ENCODE measurements around the gene SELE. TPM values are rescaled to one million over a fixed set of nuclear protein-coding genes. Genes with fewer than 3 reads are reported as not detected.
"Not testable (repeated sequence)": the region's sequence is repeated elsewhere in the genome, so short reads cannot be mapped to it uniquely, and the experiment has no call there.

SELE gene
- total RNA-seq, 4 donors from 2014 or later, result 0.06 to 15.7 (median 1.5) TPM

DNA sequence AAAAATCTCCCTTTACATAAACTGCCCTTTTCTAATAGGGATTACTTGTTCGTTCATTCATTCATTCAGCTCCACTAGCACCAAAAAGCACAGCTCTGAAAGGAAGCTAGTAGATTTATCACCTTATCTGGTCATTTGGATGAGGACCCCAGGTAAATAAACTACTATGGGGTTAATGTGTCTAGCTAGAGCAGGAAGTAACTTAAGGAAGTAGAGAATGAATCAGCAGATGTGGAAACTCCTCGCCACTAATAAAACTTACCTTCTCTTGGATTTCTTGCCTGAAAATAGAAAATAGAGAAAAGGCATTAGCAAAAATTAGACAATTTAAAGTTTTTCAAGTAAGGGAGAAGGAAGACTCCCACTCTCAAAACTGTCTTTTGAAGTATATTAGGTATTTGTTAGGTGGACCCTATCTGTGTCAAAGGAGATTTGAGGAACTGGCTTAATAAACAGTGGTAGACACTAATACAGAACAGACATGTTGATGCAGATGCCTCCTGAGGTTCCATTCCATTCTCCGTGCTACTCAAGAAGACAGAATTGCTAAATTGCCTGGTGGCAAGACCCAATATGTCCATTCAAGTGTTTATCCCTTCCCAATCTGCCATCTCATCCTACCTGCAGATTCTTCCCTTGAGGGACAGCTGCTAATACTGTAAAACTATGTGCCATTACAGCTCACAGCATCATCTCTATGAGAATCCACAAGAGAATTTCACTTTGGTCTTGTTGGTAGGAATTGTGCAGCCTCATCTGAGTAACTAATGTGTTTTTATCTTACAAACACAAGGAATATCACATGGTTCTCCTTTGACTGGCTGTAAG is 37.4 kb downstream of the SELE start:
- 67% methylated on average over 3 of the region's 3 CpGs for WGBS
- intact Hi-C loops (cut with DNase I), result no loop called here
- Histone ChIP-seq H3K4me1 (no peaks in the 10 kb centered on the region), H3K27ac (replicated peaks in 1 of 4) (no peak overlapping the region), H3K36me3 (no peaks in the 10 kb centered on the region), H3K4me3 (no peak overlapping the region), H3K27me3 (no peaks in the 10 kb centered on the region), H3K9me3 (no peaks in the 10 kb centered on the region)
- DNase-seq (ENCODE audit: extremely low spot score), result no peak
- TF ChIP-seq EP300 (IDR thresholded peaks at IDR 0.05) (no peak), POLR2A (IDR thresholded peaks at IDR 0.05; ENCODE audit: low read depth) (no peak), CTCF (IDR thresholded peaks at IDR 0.05) (no peak), POLR2AphosphoS5 (IDR thresholded peaks at IDR 0.05) (no peak)

GRCh38 chr1:169694304-169695075 is 39.4 kb downstream of the SELE start:
- DNase-seq (ENCODE audit: extremely low spot score), result no peak
- intact Hi-C loops (cut with DNase I), result no loop called here
- Histone ChIP-seq H3K27me3 (no peaks in the 10 kb centered on the region), H3K27ac (replicated peaks in 1 of 4) (no peak overlapping the region), H3K36me3 (no peaks in the 10 kb centered on the region), H3K4me3 (no peak overlapping the region), H3K4me1 (no peaks in the 10 kb centered on the region), H3K9me3 (no peaks in the 10 kb centered on the region)
- no peak for TF ChIP-seq POLR2A (IDR thresholded peaks at IDR 0.05; ENCODE audit: low read depth)
- TF ChIP-seq POLR2AphosphoS5 (IDR thresholded peaks at IDR 0.05), result no peak
- no peak for TF ChIP-seq EP300 (IDR thresholded peaks at IDR 0.05)
- TF ChIP-seq CTCF (IDR thresholded peaks at IDR 0.05), result no peak
- WGBS, result 57% methylated on average over 5 of the region's 5 CpGs

GRCh38 chr1:169692756-169693460 is 41.0 kb downstream of the SELE start:
- Histone ChIP-seq H3K27me3 (no peaks in the 10 kb centered on the region), H3K36me3 (no peaks in the 10 kb centered on the region), H3K9me3 (no peaks in the 10 kb centered on the region), H3K4me1 (no peaks in the 10 kb centered on the region), H3K27ac (replicated peaks in 1 of 4) (no peak overlapping the region), H3K4me3 (no peak overlapping the region)
- intact Hi-C loops (cut with DNase I), result no loop called here
- no peak for DNase-seq (ENCODE audit: extremely low spot score)
- 73% methylated on average over 4 of the region's 4 CpGs for WGBS
- TF ChIP-seq CTCF (IDR thresholded peaks at IDR 0.05), result no peak
- no peak for TF ChIP-seq EP300 (IDR thresholded peaks at IDR 0.05)
- TF ChIP-seq POLR2A (IDR thresholded peaks at IDR 0.05; ENCODE audit: low read depth), result no peak
- TF ChIP-seq POLR2AphosphoS5 (IDR thresholded peaks at IDR 0.05), result no peak

DNA sequence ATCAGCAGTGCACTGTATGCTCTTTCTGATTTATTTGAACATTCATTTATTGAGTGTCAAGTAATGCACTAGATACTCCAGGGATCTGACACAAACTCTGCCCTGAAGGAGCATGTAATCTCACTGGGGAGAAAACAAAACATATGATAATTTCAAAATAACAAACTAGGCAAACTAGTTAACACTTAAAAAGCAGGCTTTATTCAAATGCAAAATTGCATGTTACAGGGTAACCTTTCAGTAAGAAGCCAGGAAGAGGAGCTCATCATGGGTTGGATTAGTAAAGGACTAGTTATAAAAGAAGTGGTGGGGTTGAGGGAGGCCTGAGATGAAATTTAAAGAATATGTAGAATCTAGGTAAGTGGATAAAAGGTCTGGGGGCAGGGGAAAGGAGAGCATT is 43.4 kb downstream of the SELE start:
- TF ChIP-seq POLR2AphosphoS5 (IDR thresholded peaks at IDR 0.05), result no peak
- no peak for TF ChIP-seq POLR2A (IDR thresholded peaks at IDR 0.05; ENCODE audit: low read depth)
- TF ChIP-seq EP300 (IDR thresholded peaks at IDR 0.05), result no peak
- no peaks in the 10 kb centered on the region for H3K36me3 ChIP-seq
- no peaks in the 10 kb centered on the region for H3K27me3 ChIP-seq
- H3K4me3 ChIP-seq, result no peak overlapping the region
- H3K4me1 ChIP-seq, result no peaks in the 10 kb centered on the region
- no peak overlapping the region for H3K27ac ChIP-seq (replicated peaks in 1 of 4)
- DNase-seq (ENCODE audit: extremely low spot score), result no peak
- H3K9me3 ChIP-seq, result no peaks in the 10 kb centered on the region
- intact Hi-C loops (cut with DNase I), result no loop called here

DNA sequence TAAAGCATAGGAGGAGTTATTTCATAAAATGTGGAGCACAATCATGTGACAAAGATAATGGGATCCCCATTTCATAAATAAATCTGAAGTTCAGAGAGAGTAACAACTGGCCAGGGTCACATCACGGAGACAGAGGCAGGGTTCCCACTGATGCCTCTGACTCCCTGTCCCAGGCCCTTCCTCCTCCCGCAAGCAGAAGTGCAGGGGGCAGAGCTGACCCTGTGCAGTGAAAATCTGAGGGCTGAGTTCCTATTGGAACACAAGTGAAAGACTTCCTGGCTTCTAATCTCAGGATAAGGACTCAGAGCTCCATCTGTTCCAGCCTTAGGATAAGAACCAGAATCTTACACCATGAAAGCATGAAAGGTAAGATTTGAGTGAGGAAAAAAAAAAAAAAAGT is 44.5 kb downstream of the SELE start:
- H3K27ac ChIP-seq (replicated peaks in 1 of 4), result no peak overlapping the region
- peaks cover 0 to 8% (median 0%) of the 10 kb centered on the region in 4 donors for H3K27me3 ChIP-seq
- no peaks in the 10 kb centered on the region for H3K9me3 ChIP-seq
- no peaks in the 10 kb centered on the region for H3K4me1 ChIP-seq
- intact Hi-C loops (cut with DNase I), result no loop called here
- H3K4me3 ChIP-seq, result no peak overlapping the region
- DNase-seq (ENCODE audit: extremely low spot score), result no peak
- H3K36me3 ChIP-seq, result no peaks in the 10 kb centered on the region
- TF ChIP-seq CTCF (IDR thresholded peaks at IDR 0.05) (no peak), POLR2AphosphoS5 (IDR thresholded peaks at IDR 0.05) (no peak), EP300 (IDR thresholded peaks at IDR 0.05) (no peak), POLR2A (IDR thresholded peaks at IDR 0.05; ENCODE audit: low read depth) (no peak)
- 78% methylated on average over 2 of the region's 2 CpGs for WGBS

DNA sequence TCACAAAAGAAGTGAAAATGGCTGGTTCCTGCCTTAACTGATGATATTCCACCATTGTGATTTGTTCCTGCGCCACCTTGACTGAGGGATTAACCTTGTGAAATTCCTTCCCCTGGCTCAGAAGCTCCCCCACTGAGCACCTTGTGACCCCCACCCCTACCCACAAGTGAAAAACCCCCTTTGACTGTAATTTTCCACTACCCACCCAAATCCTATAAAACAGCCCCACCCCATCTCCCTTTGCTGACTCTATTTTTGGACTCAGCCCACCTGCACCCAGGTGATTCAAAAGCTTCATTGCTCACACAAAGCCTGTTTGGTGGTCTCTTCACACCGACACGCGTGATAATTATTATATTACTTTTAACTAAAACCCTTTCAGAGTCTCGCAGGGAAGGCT is 45.5 kb downstream of the SELE start:
- H3K36me3 ChIP-seq; H3K4me3 ChIP-seq; H3K4me1 ChIP-seq; H3K27ac ChIP-seq (replicated peaks in 1 of 4); DNase-seq (ENCODE audit: extremely low spot score); H3K9me3 ChIP-seq; intact Hi-C loops (cut with DNase I): not testable (repeated sequence)
- WGBS, result 96% methylated on average over 5 of the region's 5 CpGs
- peaks cover 0 to 18% (median 0%) of the 10 kb centered on the region in 4 donors for H3K27me3 ChIP-seq

Data from esophagus muscularis mucosa (tissue), 4 donors.